Vagina (tissue), 2 donors: ENCODE data around the gene CXCR3. TPM values are rescaled to one million over a fixed set of nuclear protein-coding genes. Genes with fewer than 3 reads are reported as not detected.
"Not testable (repeated sequence)": the region's sequence is repeated elsewhere in the genome, so short reads cannot be mapped to it uniquely, and the experiment has no call there.

Experiments
- DNase-seq, 2 donors: peaks; one replicate each; pipeline ENCODE4 v3.0.0-alpha.2; 2017; ENCODE audit errors: extremely low spot score in 2 of 2
- H3K27ac ChIP-seq: fragments of 200-600 bp; sonication (generic); one replicate; pipeline ENCODE4 v1.5.1; 2019
- H3K27me3 ChIP-seq: fragments of 200-600 bp; sonication (generic); one replicate; pipeline ENCODE4 v1.5.1; 2019
- H3K36me3 ChIP-seq, 2 donors: fragments of 200-600 bp; sonication (generic); one replicate each; pipeline ENCODE4 v1.5.1; 2017 to 2019
- H3K4me1 ChIP-seq: fragments of 200-600 bp; sonication (generic); one replicate; pipeline ENCODE4 v1.5.1; 2019
- H3K4me3 ChIP-seq, 2 donors: fragments of 200-600 bp; sonication (generic); 1 replicate in 1 of 2; 2 replicates in 1 of 2; pipeline ENCODE4 v1.5.1; 2016 to 2019
- H3K9me3 ChIP-seq: fragments of 200-600 bp; sonication (generic); one replicate; pipeline ENCODE4 v1.5.1; 2019
- CTCF ChIP-seq, 3 experiments: fragments of 450-650 bp in 2 of 3; fragments of 200-600 bp in 1 of 3; sonication (generic) in 1 of 3; IDR thresholded peaks; one replicate each; pipeline ENCODE4 v1.5.1; 2017 to 2019; ENCODE audit warnings: antibody characterized with exemption in 3 of 3, mild to moderate bottlenecking in 2 of 3, moderate library complexity in 2 of 3
- POLR2A ChIP-seq, 2 donors: fragments of 450-650 bp; IDR thresholded peaks; one replicate each; pipeline ENCODE4 v1.6.1; 2017; ENCODE audit warnings: antibody characterized with exemption in 2 of 2, mild to moderate bottlenecking in 2 of 2, moderate library complexity in 2 of 2
- POLR2AphosphoS5 ChIP-seq, 2 donors: sonication (generic); formaldehyde crosslinking; IDR thresholded peaks; one replicate each; pipeline ENCODE4 v1.9.0; 2017; ENCODE audit warnings: antibody characterized with exemption in 2 of 2, mild to moderate bottlenecking in 2 of 2, low read depth in 1 of 2; ENCODE audit not compliant: insufficient read depth in 1 of 2
- intact Hi-C: fragments of 100-400 bp; cut with DNase I; formaldehyde crosslinking; loops from one replicate; pipeline ENCODE4 v1.15.1; 2023
- total RNA-seq: library from RNA; depleted of rRNA; stranded (reverse); fragments of >200 nt; gene quantifications from one replicate; pipeline ENCODE4 v1.2.3, GENCODE V29; 2016

Gene CXCR3
- total RNA-seq, 1 donor from 2014 or later: not detected

- peaks cover 0 to 4% of the 10 kb centered on the region in 2 donors for H3K36me3 ChIP-seq
- H3K4me1 ChIP-seq: no peaks in the 10 kb centered on the region
- no peaks in the 10 kb centered on the region for H3K9me3 ChIP-seq
- no peak for DNase-seq
- intact Hi-C loops: no loop called here
- H3K27me3 ChIP-seq: no peaks in the 10 kb centered on the region
- no peak for TF ChIP-seq POLR2AphosphoS5 (IDR thresholded peaks at IDR 0.05; ENCODE audit: insufficient read depth in 1 of 2, low read depth in 1 of 2)
- TF ChIP-seq POLR2A (IDR thresholded peaks at IDR 0.05): no peak
- no peak for TF ChIP-seq CTCF (IDR thresholded peaks at IDR 0.05)
- H3K27ac ChIP-seq: no peak within 1 kb of the TSS
- no peak within 1 kb of the TSS for H3K4me3 ChIP-seq
Measured at GRCh38 chrX:71578253-71579135, 39.8 kb downstream of the CXCR3 start, which contains the start of gene GCNA. TSS of gene GCNA (plus strand) at chrX:71578437. CDS start at chrX:71580822, 2,385 bp downstream.

GRCh38 chrX:71577682-71578081 is 40.6 kb downstream of the CXCR3 start:
- TF ChIP-seq CTCF (IDR thresholded peaks at IDR 0.05) (no peak), POLR2AphosphoS5 (IDR thresholded peaks at IDR 0.05; ENCODE audit: insufficient read depth in 1 of 2, low read depth in 1 of 2) (no peak), POLR2A (IDR thresholded peaks at IDR 0.05) (no peak)
- no peak overlapping the region for H3K27ac ChIP-seq
- no peak overlapping the region for H3K4me3 ChIP-seq
- intact Hi-C loops: no loop called here
- H3K27me3 ChIP-seq: no peaks in the 10 kb centered on the region
- no peak for DNase-seq
- H3K4me1 ChIP-seq: no peaks in the 10 kb centered on the region
- no peaks in the 10 kb centered on the region for H3K9me3 ChIP-seq
- H3K36me3 ChIP-seq: peaks cover 0 to 12% of the 10 kb centered on the region in 2 donors

- Histone ChIP-seq H3K27me3 (no peaks in the 10 kb centered on the region), H3K4me1 (no peaks in the 10 kb centered on the region), H3K9me3 (no peaks in the 10 kb centered on the region), H3K4me3 (no peak overlapping the region), H3K27ac (no peak overlapping the region), H3K36me3 (peaks cover 0 to 27% of the 10 kb centered on the region in 2 donors)
- no peak for DNase-seq
- intact Hi-C loops: no loop called here
- no peak for TF ChIP-seq CTCF (IDR thresholded peaks at IDR 0.05)
- no peak for TF ChIP-seq POLR2AphosphoS5 (IDR thresholded peaks at IDR 0.05; ENCODE audit: insufficient read depth in 1 of 2, low read depth in 1 of 2)
- no peak for TF ChIP-seq POLR2A (IDR thresholded peaks at IDR 0.05)
Measured at GRCh38 chrX:71573590-71573989, 44.7 kb downstream of the CXCR3 start.

DNA sequence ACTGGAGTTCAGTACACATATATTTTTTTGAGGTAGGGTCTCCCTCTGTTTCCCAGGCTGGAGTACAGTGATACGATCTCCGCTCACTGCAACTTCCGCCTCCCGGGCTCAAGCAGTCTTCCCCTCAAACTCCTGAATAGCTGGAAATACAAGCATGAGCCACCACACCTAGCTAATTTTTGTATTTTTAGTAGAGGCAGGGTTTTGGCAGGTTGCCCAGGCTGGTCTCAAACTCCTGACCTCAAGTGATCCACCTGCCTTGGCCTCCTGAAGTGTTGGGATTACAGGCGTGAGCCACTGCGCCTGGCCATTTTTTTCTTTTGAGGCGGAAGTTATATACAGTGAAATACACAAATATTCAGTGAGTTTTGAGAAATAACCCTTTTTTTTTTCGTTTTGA is 46.9 kb downstream of the CXCR3 start:
- intact Hi-C loops, DNase-seq, H3K4me3 ChIP-seq, H3K4me1 ChIP-seq, H3K9me3 ChIP-seq, H3K27ac ChIP-seq, H3K27me3 ChIP-seq: not testable (repeated sequence)
- H3K36me3 ChIP-seq: peaks cover 0 to 40% of the 10 kb centered on the region in 2 donors

Other genes with a start within 250 kb of the CXCR3 start
- 173 TPM for gene OGT, start 85.4 kb downstream of the CXCR3 start, total RNA-seq
- 9.1 TPM for gene GCNA, start 40.1 kb downstream of the CXCR3 start, total RNA-seq
- not detected for gene CXorf49, start 99.8 kb upstream of the CXCR3 start, total RNA-seq
- not detected for gene CXorf49B, start 144.8 kb upstream of the CXCR3 start, total RNA-seq